ENCODE measurements around the gene F11R. TPM values are rescaled to one million over a fixed set of nuclear protein-coding genes. Genes with fewer than 3 reads are reported as not detected.

Gene F11R
- total and polyA plus RNA-seq, 2 of the 13 experiments (the other 11 are each of a cell fraction or from before 2014, with no cell fraction given): 95.8 to 105 TPM

- TF ChIP-seq ZHX2 (IDR thresholded peaks at IDR 0.05; ENCODE audit: low read depth): no peak
- no peak for TF ChIP-seq ZHX2 (CRISPR knock-in tag; IDR thresholded peaks at IDR 0.05; ENCODE audit: borderline replicate concordance)
- peak; percentile 94 for TF ChIP-seq NR2C2 (CRISPR knock-in tag; IDR thresholded peaks at IDR 0.05; ENCODE audit: borderline replicate concordance)
- TF ChIP-seq ARID4A (CRISPR knock-in tag; IDR thresholded peaks at IDR 0.05; ENCODE audit: borderline replicate concordance): peak; percentile 46; the same call in 1 of the 2 replicates
- TF ChIP-seq RBFOX2 (IDR thresholded peaks at IDR 0.05; ENCODE audit: low read depth, low read length): peak; percentile 86
- peak; percentile 28; the same call in 1 of the 2 replicates for TF ChIP-seq NFKB2 (CRISPR knock-in tag; IDR thresholded peaks at IDR 0.05; ENCODE audit: borderline replicate concordance)
- no peak for TF ChIP-seq NR2F6 (IDR thresholded peaks at IDR 0.05)
- 0 out of 2 replicates have a peak, but pooled peaks have one; percentile 14 for TF ChIP-seq NR2F6 (CRISPR knock-in tag; IDR thresholded peaks at IDR 0.05)
- no peak for TF ChIP-seq KAT7 (CRISPR knock-in tag; IDR thresholded peaks at IDR 0.05; ENCODE audit: borderline replicate concordance)
- no peak for TF ChIP-seq ZNF30 (CRISPR knock-in tag; IDR thresholded peaks at IDR 0.05)
- peak; percentile 63 for TF ChIP-seq RFX5 (IDR thresholded peaks at IDR 0.05; ENCODE audit: low read depth, low read length)
- 0 out of 2 replicates have a peak, but pooled peaks have one; percentile 20 for TF ChIP-seq NKX3-1 (CRISPR knock-in tag; IDR thresholded peaks at IDR 0.05)
- TF ChIP-seq RFX1 (IDR thresholded peaks at IDR 0.05): no peak
- no peak for TF ChIP-seq ZNF558 (CRISPR knock-in tag; IDR thresholded peaks at IDR 0.05; ENCODE audit: borderline replicate concordance)
- no peak for TF ChIP-seq ZNF224 (CRISPR knock-in tag; IDR thresholded peaks at IDR 0.05)
- TF ChIP-seq NFYB (CRISPR knock-in tag; IDR thresholded peaks at IDR 0.05): peak; percentile 60
- TF ChIP-seq ZSCAN21 (CRISPR knock-in tag; IDR thresholded peaks at IDR 0.05; ENCODE audit: borderline replicate concordance): 0 out of 2 replicates have a peak, but pooled peaks have one; percentile 41
- 0 out of 2 replicates have a peak, but pooled peaks have one; percentile 9 for TF ChIP-seq ZNF746 (CRISPR knock-in tag; IDR thresholded peaks at IDR 0.05)
- no peak for TF ChIP-seq EED (CRISPR knock-in tag; IDR thresholded peaks at IDR 0.05)
- peak; percentile 87 for TF ChIP-seq AGO2 (optimal IDR thresholded peaks at IDR 0.05; ENCODE audit: low read depth, low read length)
Observed at GRCh38 chr1:161044908-161045735, 24.2 kb upstream of the F11R start (continued).

All from HepG2 (cell line).